ENCODE results near the gene TMCC2.
A peak's percentile ranks its signal among the peaks of the same experiment; 100 is the strongest.

The TMCC2 gene

DNA sequence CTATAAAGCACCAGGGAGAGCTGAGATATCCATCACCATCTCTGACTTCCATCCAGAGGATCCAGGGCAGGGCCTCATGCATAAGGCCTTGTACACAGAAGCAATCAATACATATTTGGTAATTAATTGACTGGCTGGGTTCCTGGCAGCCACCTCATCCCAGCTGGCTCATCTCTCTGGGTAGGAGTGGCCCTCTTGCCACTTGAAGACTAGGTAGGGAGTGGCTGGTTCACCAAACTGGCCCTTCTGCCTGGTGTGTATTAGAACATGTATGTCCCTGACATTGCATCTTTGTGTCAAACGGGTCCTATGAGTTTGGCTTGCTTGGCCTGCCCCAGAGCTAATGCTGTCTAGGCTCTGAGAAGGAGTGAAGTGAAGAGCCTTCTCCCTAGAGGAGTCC is 82.0 kb downstream of the TMCC2 start:
- DNase-seq = no peak

GRCh38 chr1:205310976-205311704 is 83.4 kb downstream of the TMCC2 start:
- DNase-seq = no peak

DNA sequence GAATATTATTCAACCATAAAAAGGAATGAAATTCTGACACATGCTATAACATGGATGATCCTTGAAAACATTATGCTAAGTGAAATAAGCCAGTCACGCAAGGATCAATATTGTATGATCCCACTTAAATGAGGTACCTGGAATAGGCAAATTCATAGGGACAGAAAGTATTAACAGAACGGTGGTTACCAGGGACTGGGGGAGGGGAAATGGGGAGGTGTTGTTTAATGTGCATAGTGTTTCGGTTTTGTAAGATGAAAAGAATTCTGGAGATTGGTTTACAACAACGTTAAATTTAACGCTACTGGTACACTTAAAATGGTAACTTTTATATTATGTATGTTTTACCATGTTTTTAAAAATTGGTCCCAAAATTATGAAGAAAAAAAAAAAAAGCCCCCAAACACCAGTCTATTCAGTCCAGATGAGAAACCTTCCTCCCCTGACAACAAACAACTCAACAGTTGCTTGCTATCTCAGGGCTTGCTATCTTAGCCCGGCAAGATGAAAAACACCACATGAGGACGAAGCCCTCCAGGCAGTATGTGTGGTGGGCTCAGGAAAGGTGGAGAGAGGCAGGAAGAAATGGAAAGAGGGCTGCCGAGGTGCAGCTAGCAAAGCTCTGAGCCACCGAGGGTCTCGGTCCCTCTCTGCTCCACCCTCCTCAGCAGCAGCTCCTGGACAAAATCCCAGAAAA is 85.3 kb downstream of the TMCC2 start:
- no peak for DNase-seq

DNA sequence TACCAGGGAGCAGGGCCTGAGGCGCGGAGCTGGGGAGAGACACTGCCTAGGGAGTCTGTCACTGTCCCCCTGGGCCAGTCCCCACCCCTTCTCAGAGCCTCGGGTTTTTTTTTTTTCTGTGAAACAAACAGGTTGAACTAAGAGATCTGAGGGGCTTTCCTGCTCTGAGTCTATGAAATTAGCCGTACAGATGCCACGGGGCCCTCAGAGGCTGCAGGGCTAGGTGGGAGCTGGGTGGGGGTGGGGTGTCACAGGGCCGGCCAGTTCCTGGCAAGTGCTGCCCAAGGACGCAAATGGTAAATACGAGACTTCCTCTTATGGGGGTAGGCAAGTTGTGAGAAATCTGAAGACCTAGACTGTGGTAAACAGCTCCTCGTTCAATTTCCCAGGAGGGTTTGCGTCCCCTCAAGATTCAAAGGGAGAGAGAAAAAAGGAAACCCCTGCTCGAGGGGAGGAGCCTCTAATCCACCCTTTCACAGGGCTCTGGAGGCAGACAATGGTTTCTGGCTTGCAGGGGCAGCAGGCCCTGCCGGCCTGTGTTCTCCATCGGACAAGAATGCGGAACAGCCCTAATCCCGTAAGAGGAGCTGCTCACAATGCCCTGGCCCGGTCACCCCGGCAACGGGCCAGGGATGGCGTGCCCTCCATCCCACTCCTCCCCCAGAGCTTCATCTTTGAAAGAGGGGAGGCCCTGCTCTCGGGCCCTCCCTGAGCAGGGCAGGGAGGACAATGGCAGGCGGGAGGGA is 86.0 kb downstream of the TMCC2 start:
- peak; percentile 95 for DNase-seq

GRCh38 chr1:205315008-205315618 is 87.4 kb downstream of the TMCC2 start:
- no peak for DNase-seq

DNA sequence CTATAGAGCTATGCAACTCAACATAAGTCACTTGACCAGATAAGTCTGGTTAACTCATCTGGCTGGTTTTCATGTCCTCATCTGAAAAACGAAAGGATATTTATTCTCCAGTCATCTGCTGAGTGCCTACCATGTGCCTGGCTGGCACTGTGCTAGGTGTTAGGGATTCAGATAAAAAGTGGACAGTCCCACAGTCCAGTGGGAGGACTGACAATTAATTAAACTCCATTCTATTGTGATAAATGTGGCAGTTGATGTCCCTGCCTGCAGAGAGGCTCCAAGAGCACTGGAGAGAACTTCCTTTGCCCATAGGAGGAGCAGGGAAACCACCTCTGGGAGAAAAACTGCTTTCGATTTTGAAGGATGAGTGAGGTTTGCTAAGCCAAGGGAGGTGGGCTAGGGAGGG is 88.4 kb downstream of the TMCC2 start:
- DNase-seq = peak; percentile 36

DNA sequence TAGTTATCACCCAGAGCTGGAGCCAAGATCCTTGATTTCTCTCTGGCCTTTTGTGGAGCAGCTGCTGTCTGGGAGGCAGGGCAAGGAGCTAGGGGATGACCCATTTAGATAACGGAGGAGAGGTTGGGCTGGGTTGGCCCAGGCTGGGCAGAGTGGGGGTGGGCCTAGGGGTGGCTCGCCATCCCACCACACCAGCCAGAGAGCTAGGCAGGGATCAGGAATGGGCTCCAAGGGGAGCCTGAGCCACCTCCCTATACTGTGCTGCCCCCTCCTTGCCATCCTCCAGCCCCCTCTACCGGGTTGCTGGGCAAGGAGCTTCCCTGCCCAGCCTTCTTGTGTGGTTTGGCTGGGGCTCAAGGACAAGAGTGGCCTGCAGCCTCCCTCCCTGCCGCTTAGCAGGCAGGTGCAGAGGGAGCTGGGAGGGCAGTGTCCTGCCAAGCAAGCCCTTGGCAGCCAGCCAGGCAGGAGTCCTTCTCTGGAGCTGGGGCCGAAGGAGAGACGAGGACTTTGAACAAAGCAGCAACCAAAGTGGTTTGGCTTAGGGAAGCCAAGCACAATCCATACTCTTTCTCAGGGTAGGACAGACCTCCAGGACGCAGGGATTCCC is 89.7 kb downstream of the TMCC2 start:
- peak; percentile 98 for DNase-seq

DNA sequence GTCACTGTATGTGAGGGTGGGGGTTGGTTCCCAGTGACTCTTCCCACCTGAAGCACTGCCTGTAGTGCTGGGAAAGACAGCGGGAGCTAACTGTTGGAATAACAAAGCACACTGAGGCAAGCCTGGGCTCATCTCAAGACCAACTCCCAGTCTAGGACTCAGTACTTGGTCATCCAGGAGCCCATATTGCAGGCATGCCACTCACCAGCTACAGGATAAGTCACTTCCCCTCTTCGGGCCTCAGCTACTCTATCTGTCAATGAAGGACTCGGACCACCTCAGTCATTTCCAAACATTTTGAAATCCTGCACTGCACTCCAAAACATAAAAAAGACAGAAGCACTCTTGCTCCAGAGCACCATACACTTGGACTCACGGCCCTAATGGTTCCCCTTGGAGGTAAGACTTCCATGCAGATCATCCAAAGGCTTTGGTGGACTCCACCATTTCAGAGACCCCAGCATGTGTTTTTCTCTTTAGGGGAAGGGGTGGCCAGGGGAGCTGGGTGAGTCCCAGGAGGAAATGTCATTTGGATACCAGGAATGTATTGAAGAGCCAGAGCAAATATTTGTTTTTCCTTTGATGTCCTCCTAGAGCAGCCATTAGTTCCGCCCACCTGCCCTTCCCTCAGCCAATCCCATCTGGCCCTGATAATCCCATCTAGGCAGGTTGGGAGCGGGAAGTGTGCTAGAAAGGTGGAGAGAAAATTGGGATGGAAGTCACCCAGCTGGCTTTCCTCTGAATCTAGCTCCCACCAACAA is 90.7 kb downstream of the TMCC2 start:
- peak; percentile 86 for DNase-seq

GRCh38 chr1:205319081-205320018 is 91.6 kb downstream of the TMCC2 start:
- DNase-seq = peak; percentile 86

GRCh38 chr1:205321162-205321958 is 93.6 kb downstream of the TMCC2 start, which contains the start of gene NUAK2:
NUAK2 (minus strand) TSS chr1:205321745; CDS start chr1:205321628, 117 bp downstream.
- DNase-seq = peak; percentile 86

DNA sequence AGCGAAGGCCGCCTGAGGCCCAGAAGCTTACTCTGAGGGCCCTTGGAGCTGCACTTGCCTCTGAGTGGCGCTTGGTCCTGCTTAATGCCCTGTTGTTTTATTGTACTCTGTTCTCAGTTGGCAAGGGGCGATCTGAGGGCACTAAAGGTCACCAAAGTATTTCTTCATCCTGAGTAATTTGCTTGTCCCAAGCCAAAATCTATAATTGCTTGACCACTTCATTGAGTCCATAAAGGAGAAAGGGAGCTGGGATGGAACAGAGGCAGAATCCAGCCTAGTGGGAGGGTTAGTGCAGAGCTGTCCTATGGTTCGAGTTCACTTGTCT is 94.2 kb downstream of the TMCC2 start:
- no peak for DNase-seq
